Ascending aorta (tissue), 2 donors: ENCODE results near the gene CHCHD3. TPM values are rescaled to one million over a fixed set of nuclear protein-coding genes. Genes with fewer than 3 reads are reported as not detected.

ENCODE experiments used
- DNase-seq, 2 donors: peaks; one replicate each; pipeline ENCODE4 v3.0.0-alpha.2; 2019; ENCODE audit warnings: low spot score in 2 of 2
- H3K27ac ChIP-seq, 2 donors: fragments of 200-600 bp; sonication (generic); one replicate each; pipeline ENCODE4 v1.5.1; 2016 to 2017; ENCODE audit warnings: mild to moderate bottlenecking in 1 of 2
- H3K27me3 ChIP-seq: fragments of 200-600 bp; sonication (generic); one replicate; pipeline ENCODE4 v1.5.1; 2017
- H3K36me3 ChIP-seq, 2 donors: fragments of 200-600 bp; sonication (generic); one replicate each; pipeline ENCODE4 v1.5.1; 2016
- H3K4me1 ChIP-seq, 2 donors: fragments of 200-600 bp; sonication (generic); one replicate each; pipeline ENCODE4 v1.5.1; 2016 to 2017; ENCODE audit warnings: mild to moderate bottlenecking in 1 of 2
- H3K4me3 ChIP-seq, 2 donors: fragments of 200-600 bp; sonication (generic); one replicate each; pipeline ENCODE4 v1.5.1; 2016 to 2017; ENCODE audit warnings: mild to moderate bottlenecking in 1 of 2
- H3K9me3 ChIP-seq, 2 donors: fragments of 200-600 bp; sonication (generic); one replicate each; pipeline ENCODE4 v1.5.1; 2016
- CTCF ChIP-seq, 3 experiments: fragments of 200-600 bp in 2 of 3; fragments of 450-650 bp in 1 of 3; sonication (generic) in 2 of 3; IDR thresholded peaks; one replicate each; pipeline ENCODE4 v1.5.1; 2016 to 2019; ENCODE audit warnings: antibody characterized with exemption in 3 of 3, mild to moderate bottlenecking in 1 of 3, moderate library complexity in 1 of 3
- intact Hi-C: fragments of 100-400 bp; cut with DNase I; formaldehyde crosslinking; loops from one replicate; pipeline ENCODE4 v1.15.1; 2023
- total RNA-seq: library from RNA; depleted of rRNA; stranded (reverse); fragments of >200 nt; gene quantifications from one replicate; pipeline ENCODE4 v1.1.0, GENCODE V29; 2016

CHCHD3 gene
- total RNA-seq, 1 donor from 2014 or later, result 26.2 TPM

DNA sequence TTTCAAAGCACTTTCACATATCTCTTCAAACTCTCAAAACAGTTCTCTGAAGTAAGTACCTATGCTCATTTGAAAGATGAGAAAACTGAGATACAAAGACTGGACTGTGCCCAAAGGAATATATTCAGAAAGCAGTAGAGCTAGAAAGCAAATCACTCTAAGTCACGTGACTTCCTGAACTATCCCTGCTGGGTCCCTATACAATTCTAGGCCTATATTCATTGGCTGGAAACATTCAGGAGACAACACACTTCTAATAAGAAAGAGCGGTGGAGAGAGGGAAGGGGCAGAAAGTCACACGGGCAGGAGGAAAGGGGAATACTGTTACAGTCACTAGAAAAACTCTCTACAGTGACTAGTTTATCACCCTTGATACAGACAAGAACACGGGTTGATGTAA lies 140.0 kb downstream of the CHCHD3 start:
- TF ChIP-seq CTCF (IDR thresholded peaks at IDR 0.05), result no peak
- Histone ChIP-seq H3K36me3 (no peaks in the 10 kb centered on the region), H3K27ac (no peak overlapping the region), H3K4me1 (no peaks in the 10 kb centered on the region), H3K27me3 (no peaks in the 10 kb centered on the region), H3K9me3 (no peaks in the 10 kb centered on the region), H3K4me3 (no peak overlapping the region)
- intact Hi-C loops, result no loop called here
- DNase-seq, result no peak

- DNase-seq, result no peak
- H3K36me3 ChIP-seq, result no peaks in the 10 kb centered on the region
- no peaks in the 10 kb centered on the region for H3K4me1 ChIP-seq
- no peak for TF ChIP-seq CTCF (IDR thresholded peaks at IDR 0.05)
- no peak overlapping the region for H3K4me3 ChIP-seq
- H3K27me3 ChIP-seq, result no peaks in the 10 kb centered on the region
- intact Hi-C loops, result no loop called here
- no peaks in the 10 kb centered on the region for H3K9me3 ChIP-seq
- no peak overlapping the region for H3K27ac ChIP-seq
Observed at GRCh38 chr7:132941428-132941827, 140.5 kb downstream of the CHCHD3 start.

- intact Hi-C loops, result no loop called here
- no peak for DNase-seq
- Histone ChIP-seq H3K9me3 (no peaks in the 10 kb centered on the region), H3K36me3 (no peaks in the 10 kb centered on the region), H3K27ac (no peak overlapping the region), H3K27me3 (no peaks in the 10 kb centered on the region), H3K4me3 (no peak overlapping the region), H3K4me1 (no peaks in the 10 kb centered on the region)
- TF ChIP-seq CTCF (IDR thresholded peaks at IDR 0.05), result no peak
Observed at GRCh38 chr7:132940084-132940483, 141.8 kb downstream of the CHCHD3 start.

- intact Hi-C loops, result no loop called here
- TF ChIP-seq CTCF (IDR thresholded peaks at IDR 0.05), result no peak
- no peaks in the 10 kb centered on the region for H3K36me3 ChIP-seq
Observed at GRCh38 chr7:132939495-132939894, 142.4 kb downstream of the CHCHD3 start.

GRCh38 chr7:132937286-132937685 lies 144.6 kb downstream of the CHCHD3 start:
- H3K27me3 ChIP-seq, result no peaks in the 10 kb centered on the region
- no peak overlapping the region for H3K27ac ChIP-seq
- no peaks in the 10 kb centered on the region for H3K36me3 ChIP-seq
- no peaks in the 10 kb centered on the region for H3K9me3 ChIP-seq
- no peak overlapping the region for H3K4me3 ChIP-seq
- H3K4me1 ChIP-seq, result no peaks in the 10 kb centered on the region
- intact Hi-C loops, result no loop called here
- DNase-seq, result no peak
- no peak for TF ChIP-seq CTCF (IDR thresholded peaks at IDR 0.05)

More at GRCh38 chr7:132939495-132939894, 142.4 kb downstream of the CHCHD3 start:
- no peak overlapping the region for H3K27ac ChIP-seq
- no peaks in the 10 kb centered on the region for H3K9me3 ChIP-seq
- H3K4me1 ChIP-seq, result no peaks in the 10 kb centered on the region
- DNase-seq, result no peak
- no peak overlapping the region for H3K4me3 ChIP-seq
- H3K27me3 ChIP-seq, result no peaks in the 10 kb centered on the region

- no peaks in the 10 kb centered on the region for H3K4me1 ChIP-seq
- intact Hi-C loops, result no loop called here
- no peak overlapping the region for H3K27ac ChIP-seq
- H3K36me3 ChIP-seq, result no peaks in the 10 kb centered on the region
- no peak for TF ChIP-seq CTCF (IDR thresholded peaks at IDR 0.05)
- no peak for DNase-seq
- no peaks in the 10 kb centered on the region for H3K27me3 ChIP-seq
- H3K9me3 ChIP-seq, result no peaks in the 10 kb centered on the region
- no peak overlapping the region for H3K4me3 ChIP-seq
Observed at GRCh38 chr7:132935608-132936007, 146.3 kb downstream of the CHCHD3 start.
